ENCODE results near the gene HLA-DQB1. TPM values are rescaled to one million over a fixed set of nuclear protein-coding genes. Genes with fewer than 3 reads are reported as not detected.
"Not testable (repeated sequence)": the region's sequence is repeated elsewhere in the genome, so short reads cannot be mapped to it uniquely, and the experiment has no call there.

The HLA-DQB1 gene
- 100 to 1,000 TPM in 1 of 4 donors, 10 to 100 TPM in 3; 23.5 to 181 (median 85.8) TPM for polyA plus RNA-seq
- long read RNA-seq, donor 1, transcript HLA-DQB1-205 (5 exons, 1,642 nt) = major isoform, 29 of 43 reads
- long read RNA-seq, donor 1, partial matches to known transcripts = 5 of 43 reads
- long read RNA-seq, donor 1, other reads (novel, unspliced or antisense) = 9 of 43 reads
- long read RNA-seq, donor 2, transcript HLA-DQB1-205 (5 exons, 1,642 nt) = major isoform, 17 of 46 reads
- long read RNA-seq, donor 2, partial matches to known transcripts = 28 of 46 reads
- long read RNA-seq, donor 2, other reads (novel, unspliced or antisense) = 0 of 46 reads
- long read RNA-seq, donor 3, transcript HLA-DQB1-205 (5 exons, 1,642 nt) = major isoform, 17 of 220 reads
- long read RNA-seq, donor 3, partial matches to known transcripts = 179 of 220 reads
- long read RNA-seq, donor 3, other reads (novel, unspliced or antisense) = 23 of 220 reads
- long read RNA-seq, donor 4 = 0 reads
- long read RNA-seq, donor 5, transcript HLA-DQB1-205 (5 exons, 1,642 nt) = major isoform, 8 of 8 reads
- long read RNA-seq, donor 5, partial matches to known transcripts = 0 of 8 reads
- long read RNA-seq, donor 5, other reads (novel, unspliced or antisense) = 0 of 8 reads
- long read RNA-seq, donor 6, transcript HLA-DQB1-205 (5 exons, 1,642 nt) = major isoform, 10 of 26 reads
- long read RNA-seq, donor 6, partial matches to known transcripts = 16 of 26 reads
- long read RNA-seq, donor 6, other reads (novel, unspliced or antisense) = 0 of 26 reads
- long read RNA-seq, donor 7, transcript HLA-DQB1-205 (5 exons, 1,642 nt) = major isoform, 5 of 10 reads
- long read RNA-seq, donor 7, partial matches to known transcripts = 5 of 10 reads
- long read RNA-seq, donor 7, other reads (novel, unspliced or antisense) = 0 of 10 reads
- long read RNA-seq, donor 8, partial matches to known transcripts = 0 of 2 reads
- long read RNA-seq, donor 8, other reads (novel, unspliced or antisense) = 0 of 2 reads
- long read RNA-seq, donor 9, partial matches to known transcripts = 0 of 2 reads
- long read RNA-seq, donor 9, other reads (novel, unspliced or antisense) = 0 of 2 reads
- long read RNA-seq, donor 10, transcript HLA-DQB1-205 (5 exons, 1,642 nt) = major isoform, 18 of 37 reads
- long read RNA-seq, donor 10, partial matches to known transcripts = 19 of 37 reads
- long read RNA-seq, donor 10, other reads (novel, unspliced or antisense) = 0 of 37 reads

DNA sequence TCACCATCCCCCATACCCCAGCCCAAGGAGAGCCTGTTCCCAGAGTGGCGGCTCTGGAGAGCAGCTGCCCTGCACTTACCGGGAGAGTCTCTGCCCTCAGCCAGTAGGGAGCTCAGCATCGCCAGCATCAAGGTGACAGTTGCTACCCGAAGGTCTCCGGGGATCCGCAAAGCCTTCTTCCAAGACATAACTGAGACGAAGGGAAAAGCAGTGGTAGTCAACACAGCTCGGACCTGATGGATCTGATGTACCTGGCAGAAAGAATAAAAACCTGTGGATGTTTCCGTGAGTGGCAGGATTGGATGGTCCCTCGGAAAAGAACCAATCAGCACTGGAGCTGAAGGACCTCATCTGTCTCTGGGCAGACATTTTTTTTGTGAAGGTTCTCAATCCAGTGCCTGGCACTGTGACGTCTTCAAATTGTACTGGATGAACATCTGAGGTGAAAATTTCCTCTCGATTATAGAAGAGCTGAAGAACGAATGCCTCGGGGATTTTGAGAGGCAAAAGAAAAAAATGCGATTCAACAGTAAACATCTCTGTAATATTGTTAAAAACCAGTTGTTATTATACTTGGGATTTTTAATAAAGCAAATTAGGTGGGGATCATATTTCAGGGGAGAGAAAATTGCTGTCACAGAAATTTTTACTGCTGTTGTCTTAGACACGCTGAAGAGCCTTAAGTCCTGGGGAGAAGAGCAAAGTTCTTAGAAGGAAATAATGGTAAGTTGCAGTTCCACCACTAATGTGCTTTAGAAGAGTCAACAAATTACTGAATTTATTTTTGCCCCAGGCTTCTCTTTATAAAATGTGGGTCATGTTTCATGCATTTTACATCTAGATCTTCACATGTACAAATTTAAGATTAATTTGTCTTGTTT lies at the start of gene HLA-DQB1:
Gene HLA-DQB1 (minus strand): TSS at position 238 of the 881 bp plus-strand sequence. CDS start 50 bp downstream, at position 188.
- peak within 1 kb of the TSS in 2 of 3 donors; percentile 96 to 99 for H3K27ac ChIP-seq (ENCODE audit: low read depth in 1 of 3, low read length in 2 of 3)
- H3K4me3 ChIP-seq (ENCODE audit: low read depth in 1 of 3, low read length in 3 of 3) = peak within 1 kb of the TSS in 2 of 3 donors; percentile 51 to 84
- 2 to 17% (median 6%) methylated on average over 16 of the region's 16 CpGs for WGBS, 3 donors
- DNase-seq (peak; percentile 54 to 95), FAIRE-seq (no peak)
- H3K27me3 ChIP-seq (ENCODE audit: control insufficient read depth in 3 of 3, insufficient read depth in 3 of 3, low read length in 3 of 3) = peaks cover 0 to 6% (median 1%) of the 10 kb centered on the region in 3 donors
- no peaks in the 10 kb centered on the region for H3K9me3 ChIP-seq (ENCODE audit: control insufficient read depth in 2 of 2, insufficient read depth in 1 of 2, low read depth in 1 of 2, low read length in 1 of 2)
- H3K36me3 ChIP-seq (ENCODE audit: control insufficient read depth in 3 of 3, insufficient read depth in 2 of 3, low read depth in 1 of 3, low read length in 3 of 3) = peaks cover 0 to 2% (median 0%) of the 10 kb centered on the region in 3 donors
- peaks cover 0 to 2% (median 0%) of the 10 kb centered on the region in 3 donors for H3K4me1 ChIP-seq (ENCODE audit: control insufficient read depth in 3 of 3, insufficient read depth in 2 of 3, low read depth in 1 of 3, low read length in 2 of 3)

- FAIRE-seq = no peak
- peaks cover 0 to 8% (median 4%) of the 10 kb centered on the region in 3 donors for H3K27me3 ChIP-seq (ENCODE audit: control insufficient read depth in 3 of 3, insufficient read depth in 3 of 3, low read length in 3 of 3)
Measured at GRCh38 chr6:32713241-32713640, 46.8 kb upstream of the HLA-DQB1 start.

DNA sequence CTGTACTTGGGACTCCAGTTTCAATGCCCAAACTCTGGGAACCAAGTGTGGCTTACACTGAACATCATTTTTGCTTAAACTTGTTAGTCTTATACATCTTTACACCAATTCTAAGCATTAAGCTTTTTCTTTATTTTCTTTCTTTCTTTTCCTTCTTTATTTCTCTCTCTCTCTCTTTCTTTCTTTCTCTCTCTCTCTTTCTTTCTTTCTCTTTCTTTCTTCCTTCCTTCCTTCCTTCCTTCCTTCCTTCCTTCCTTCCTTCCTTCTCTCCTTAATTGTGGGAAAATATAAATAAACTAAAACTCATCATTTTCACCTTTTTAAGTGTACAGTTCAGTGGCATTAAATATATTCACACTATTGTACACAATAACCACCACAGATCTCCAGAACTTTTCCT lies 43.2 kb upstream of the HLA-DQB1 start:
- no peak for FAIRE-seq
- Histone ChIP-seq H3K36me3 (ENCODE audit: control insufficient read depth in 3 of 3, insufficient read depth in 2 of 3, low read depth in 1 of 3, low read length in 3 of 3) (no peaks in the 10 kb centered on the region), H3K4me3 (ENCODE audit: low read depth in 1 of 3, low read length in 3 of 3) (no peak overlapping the region), H3K4me1 (ENCODE audit: control insufficient read depth in 3 of 3, insufficient read depth in 2 of 3, low read depth in 1 of 3, low read length in 2 of 3) (no peaks in the 10 kb centered on the region), H3K9me3 (ENCODE audit: control insufficient read depth in 2 of 2, insufficient read depth in 1 of 2, low read depth in 1 of 2, low read length in 1 of 2) (no peaks in the 10 kb centered on the region), H3K27me3 (ENCODE audit: control insufficient read depth in 3 of 3, insufficient read depth in 3 of 3, low read length in 3 of 3) (peaks cover 0 to 6% (median 0%) of the 10 kb centered on the region in 3 donors), H3K27ac (ENCODE audit: low read depth in 1 of 3, low read length in 2 of 3) (no peak overlapping the region)
- DNase-seq = no peak

More at GRCh38 chr6:32713241-32713640, 46.8 kb upstream of the HLA-DQB1 start:
- Histone ChIP-seq H3K4me1 (ENCODE audit: control insufficient read depth in 3 of 3, insufficient read depth in 2 of 3, low read depth in 1 of 3, low read length in 2 of 3) (no peaks in the 10 kb centered on the region), H3K27ac (ENCODE audit: low read depth in 1 of 3, low read length in 2 of 3) (no peak overlapping the region), H3K4me3 (ENCODE audit: low read depth in 1 of 3, low read length in 3 of 3) (no peak overlapping the region), H3K36me3 (ENCODE audit: control insufficient read depth in 3 of 3, insufficient read depth in 2 of 3, low read depth in 1 of 3, low read length in 3 of 3) (no peaks in the 10 kb centered on the region), H3K9me3 (ENCODE audit: control insufficient read depth in 2 of 2, insufficient read depth in 1 of 2, low read depth in 1 of 2, low read length in 1 of 2) (no peaks in the 10 kb centered on the region)
- DNase-seq = no peak

- not testable (repeated sequence) for H3K27ac ChIP-seq (ENCODE audit: low read depth in 1 of 3, low read length in 2 of 3); H3K36me3 ChIP-seq (ENCODE audit: control insufficient read depth in 3 of 3, insufficient read depth in 2 of 3, low read depth in 1 of 3, low read length in 3 of 3); FAIRE-seq
Measured at GRCh38 chr6:32705164-32705563, 38.7 kb upstream of the HLA-DQB1 start.

DNA sequence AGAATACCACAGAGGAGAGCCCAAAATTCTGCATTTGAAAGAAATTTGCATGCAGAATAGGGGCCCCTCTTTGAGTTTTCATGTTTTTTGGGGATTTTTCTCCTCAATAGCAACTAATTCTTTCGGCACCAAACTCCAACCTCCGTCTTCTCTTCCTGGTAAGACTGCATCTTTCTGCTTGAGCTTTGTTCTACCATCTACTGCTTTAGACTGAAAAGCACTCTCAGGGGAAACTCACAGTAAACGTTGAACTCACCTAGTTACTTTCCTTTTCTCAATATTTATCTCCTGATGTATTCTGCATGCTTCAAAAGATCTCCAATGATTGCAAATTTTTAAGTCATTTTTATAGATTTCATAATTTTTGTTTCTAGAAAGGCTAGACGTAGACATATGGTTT lies 36.9 kb upstream of the HLA-DQB1 start:
- 41 to 71% (median 57%) methylated on average over 4 of the region's 4 CpGs for WGBS, 3 donors
- no peak overlapping the region for H3K4me3 ChIP-seq (ENCODE audit: low read depth in 1 of 3, low read length in 3 of 3)
- no peak for FAIRE-seq

More at GRCh38 chr6:32705164-32705563, 38.7 kb upstream of the HLA-DQB1 start:
- not testable (repeated sequence) for H3K27me3 ChIP-seq (ENCODE audit: control insufficient read depth in 3 of 3, insufficient read depth in 3 of 3, low read length in 3 of 3); DNase-seq; H3K9me3 ChIP-seq (ENCODE audit: control insufficient read depth in 2 of 2, insufficient read depth in 1 of 2, low read depth in 1 of 2, low read length in 1 of 2); H3K4me3 ChIP-seq (ENCODE audit: low read depth in 1 of 3, low read length in 3 of 3); H3K4me1 ChIP-seq (ENCODE audit: control insufficient read depth in 3 of 3, insufficient read depth in 2 of 3, low read depth in 1 of 3, low read length in 2 of 3)
- WGBS, 3 donors = 83 to 87% (median 84%) methylated on average over 3 of the region's 3 CpGs

GRCh38 chr6:32700391-32701040 lies 34.1 kb upstream of the HLA-DQB1 start:
- Histone ChIP-seq H3K4me1 (ENCODE audit: control insufficient read depth in 3 of 3, insufficient read depth in 2 of 3, low read depth in 1 of 3, low read length in 2 of 3) (no peaks in the 10 kb centered on the region), H3K27ac (ENCODE audit: low read depth in 1 of 3, low read length in 2 of 3) (no peak overlapping the region), H3K36me3 (ENCODE audit: control insufficient read depth in 3 of 3, insufficient read depth in 2 of 3, low read depth in 1 of 3, low read length in 3 of 3) (no peaks in the 10 kb centered on the region), H3K4me3 (ENCODE audit: low read depth in 1 of 3, low read length in 3 of 3) (no peak overlapping the region), H3K9me3 (ENCODE audit: control insufficient read depth in 2 of 2, insufficient read depth in 1 of 2, low read depth in 1 of 2, low read length in 1 of 2) (no peaks in the 10 kb centered on the region), H3K27me3 (ENCODE audit: control insufficient read depth in 3 of 3, insufficient read depth in 3 of 3, low read length in 3 of 3) (peaks cover 0 to 7% (median 2%) of the 10 kb centered on the region in 3 donors)
- DNase-seq (peak; percentile 67 to 77), FAIRE-seq (no peak)
- WGBS, 3 donors = 5 to 13% (median 10%) methylated on average over 6 of the region's 6 CpGs

More for the DNA sequence above, 36.9 kb upstream of the HLA-DQB1 start:
- H3K4me1 ChIP-seq (ENCODE audit: control insufficient read depth in 3 of 3, insufficient read depth in 2 of 3, low read depth in 1 of 3, low read length in 2 of 3) = no peaks in the 10 kb centered on the region
- no peak for DNase-seq
- H3K27ac ChIP-seq (ENCODE audit: low read depth in 1 of 3, low read length in 2 of 3) = no peak overlapping the region
- H3K27me3 ChIP-seq (ENCODE audit: control insufficient read depth in 3 of 3, insufficient read depth in 3 of 3, low read length in 3 of 3) = peaks cover 0 to 7% (median 0%) of the 10 kb centered on the region in 3 donors
- no peaks in the 10 kb centered on the region for H3K9me3 ChIP-seq (ENCODE audit: control insufficient read depth in 2 of 2, insufficient read depth in 1 of 2, low read depth in 1 of 2, low read length in 1 of 2)
- no peaks in the 10 kb centered on the region for H3K36me3 ChIP-seq (ENCODE audit: control insufficient read depth in 3 of 3, insufficient read depth in 2 of 3, low read depth in 1 of 3, low read length in 3 of 3)

DNA sequence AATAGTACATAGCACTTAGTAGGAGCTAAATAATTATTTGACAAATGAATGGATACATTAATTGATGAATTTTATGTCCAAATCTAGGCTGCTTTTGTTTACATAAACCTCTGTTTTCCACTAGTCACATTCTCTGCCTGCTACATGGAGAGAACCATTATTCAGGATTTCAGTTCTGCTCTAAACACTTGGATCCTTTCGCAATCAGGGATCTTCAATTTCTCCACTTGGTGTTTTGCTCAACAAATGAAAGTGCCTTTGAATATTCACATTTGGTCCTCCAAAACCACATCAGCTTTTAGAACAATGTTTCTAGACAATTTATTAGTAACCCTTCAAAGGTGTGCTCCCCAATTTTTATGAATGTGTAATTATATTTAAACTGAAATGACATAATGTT lies 30.6 kb upstream of the HLA-DQB1 start:
- H3K4me1 ChIP-seq (ENCODE audit: control insufficient read depth in 3 of 3, insufficient read depth in 2 of 3, low read depth in 1 of 3, low read length in 2 of 3) = no peaks in the 10 kb centered on the region
- H3K9me3 ChIP-seq (ENCODE audit: control insufficient read depth in 2 of 2, insufficient read depth in 1 of 2, low read depth in 1 of 2, low read length in 1 of 2) = no peaks in the 10 kb centered on the region
- H3K4me3 ChIP-seq (ENCODE audit: low read depth in 1 of 3, low read length in 3 of 3) = no peak overlapping the region
- H3K27me3 ChIP-seq (ENCODE audit: control insufficient read depth in 3 of 3, insufficient read depth in 3 of 3, low read length in 3 of 3) = peaks cover 0 to 4% (median 2%) of the 10 kb centered on the region in 3 donors
- FAIRE-seq = no peak
- DNase-seq = no peak
- H3K36me3 ChIP-seq (ENCODE audit: control insufficient read depth in 3 of 3, insufficient read depth in 2 of 3, low read depth in 1 of 3, low read length in 3 of 3) = no peaks in the 10 kb centered on the region
- no peak overlapping the region for H3K27ac ChIP-seq (ENCODE audit: low read depth in 1 of 3, low read length in 2 of 3)
- 80 to 89% (median 86%) methylated on average over 1 of the region's 1 CpG for WGBS, 3 donors

Measured in small intestine (tissue), 16 donors.